Nephron (organoid): ENCODE measurements around the gene LHFPL2.

Experiments used
- H3K27ac Mint-ChIP-seq, 3 experiments: 2 replicates each; pipeline ENCODE4 v1.8.0; 2020; ENCODE audit warnings: mixed read lengths in 3 of 3, mild to moderate bottlenecking in 2 of 3, moderate library complexity in 1 of 3
- H3K27me3 Mint-ChIP-seq: 2 replicates; pipeline ENCODE4 v1.8.0; 2021; ENCODE audit warnings: low read depth, mild to moderate bottlenecking, moderate library complexity, mixed read lengths
- H3K36me3 Mint-ChIP-seq: 2 replicates; pipeline ENCODE4 v1.8.0; 2020; ENCODE audit warnings: low read depth, mixed read lengths
- H3K4me1 Mint-ChIP-seq: 2 replicates; pipeline ENCODE4 v1.8.0; 2020; ENCODE audit warnings: mixed read lengths
- H3K4me3 Mint-ChIP-seq, 3 experiments: 2 replicates each; pipeline ENCODE4 v1.8.0; 2020; ENCODE audit warnings: mild to moderate bottlenecking in 3 of 3, mixed read lengths in 3 of 3, moderate library complexity in 2 of 3
- H3K9me3 Mint-ChIP-seq: 2 replicates; pipeline ENCODE4 v1.8.0; 2020; ENCODE audit warnings: mixed read lengths
- CTCF ChIP-seq, 3 experiments: fragments of 200-600 bp; sonication (generic); IDR thresholded peaks; one replicate each; pipeline ENCODE4 v1.5.0; 2021; ENCODE audit warnings: antibody characterized with exemption in 3 of 3; ENCODE audit not compliant: unreplicated experiment in 3 of 3

The LHFPL2 gene

GRCh38 chr5:78568212-78568611, 80.4 kb downstream of the LHFPL2 start:
- Mint-ChIP-seq H3K27ac (peak overlapping the region; percentile 73 to 81 (median 74)), H3K4me1 (peaks cover 53% of the 10 kb centered on the region), H3K27me3 (no peaks in the 10 kb centered on the region), H3K36me3 (peaks cover 27% of the 10 kb centered on the region), H3K9me3 (peaks cover 3% of the 10 kb centered on the region), H3K4me3 (no peak overlapping the region)
- no peak for TF ChIP-seq CTCF (IDR thresholded peaks at IDR 0.05; ENCODE audit: unreplicated experiment in 3 of 3)

GRCh38 chr5:78567617-78568016, 81.0 kb downstream of the LHFPL2 start:
- no peak overlapping the region for H3K4me3 Mint-ChIP-seq
- H3K4me1 Mint-ChIP-seq = peaks cover 47% of the 10 kb centered on the region
- no peak for TF ChIP-seq CTCF (IDR thresholded peaks at IDR 0.05; ENCODE audit: unreplicated experiment in 3 of 3)
- H3K27ac Mint-ChIP-seq = peak overlapping the region; percentile 73 to 81 (median 74)
- no peaks in the 10 kb centered on the region for H3K27me3 Mint-ChIP-seq
- H3K9me3 Mint-ChIP-seq = peaks cover 3% of the 10 kb centered on the region
- peaks cover 29% of the 10 kb centered on the region for H3K36me3 Mint-ChIP-seq

- TF ChIP-seq CTCF (IDR thresholded peaks at IDR 0.05; ENCODE audit: unreplicated experiment in 3 of 3) = no peak
- Mint-ChIP-seq H3K27ac (peak overlapping the region in 1 of 3 experiments; percentile 33), H3K36me3 (peaks cover 33% of the 10 kb centered on the region), H3K4me1 (peaks cover 45% of the 10 kb centered on the region), H3K9me3 (peaks cover 3% of the 10 kb centered on the region), H3K27me3 (no peaks in the 10 kb centered on the region), H3K4me3 (no peak overlapping the region)
These were observed 81.7 kb downstream of the LHFPL2 start for GRCh38 chr5:78566747-78567425.

- H3K4me3 Mint-ChIP-seq = no peak overlapping the region
- no peak for TF ChIP-seq CTCF (IDR thresholded peaks at IDR 0.05; ENCODE audit: unreplicated experiment in 3 of 3)
- peaks cover 3% of the 10 kb centered on the region for H3K9me3 Mint-ChIP-seq
- H3K27ac Mint-ChIP-seq = no peak overlapping the region
- H3K27me3 Mint-ChIP-seq = no peaks in the 10 kb centered on the region
- H3K36me3 Mint-ChIP-seq = peaks cover 37% of the 10 kb centered on the region
- peaks cover 31% of the 10 kb centered on the region for H3K4me1 Mint-ChIP-seq
These were observed 83.2 kb downstream of the LHFPL2 start for GRCh38 chr5:78565395-78565794.

- Mint-ChIP-seq H3K27me3 (no peaks in the 10 kb centered on the region), H3K36me3 (peaks cover 49% of the 10 kb centered on the region), H3K27ac (no peak overlapping the region), H3K4me3 (no peak overlapping the region), H3K9me3 (peaks cover 3% of the 10 kb centered on the region), H3K4me1 (peaks cover 13% of the 10 kb centered on the region)
- TF ChIP-seq CTCF (IDR thresholded peaks at IDR 0.05; ENCODE audit: unreplicated experiment in 3 of 3) = no peak
These were observed 85.0 kb downstream of the LHFPL2 start for GRCh38 chr5:78563621-78564020.

- no peak for TF ChIP-seq CTCF (IDR thresholded peaks at IDR 0.05; ENCODE audit: unreplicated experiment in 3 of 3)
- no peaks in the 10 kb centered on the region for H3K27me3 Mint-ChIP-seq
- peaks cover 49% of the 10 kb centered on the region for H3K36me3 Mint-ChIP-seq
- H3K27ac Mint-ChIP-seq = peak overlapping the region in 2 of 3 experiments; percentile 12 to 51
- H3K9me3 Mint-ChIP-seq = peaks cover 3% of the 10 kb centered on the region
- peaks cover 5% of the 10 kb centered on the region for H3K4me1 Mint-ChIP-seq
- H3K4me3 Mint-ChIP-seq = no peak overlapping the region
These were observed 85.8 kb downstream of the LHFPL2 start for GRCh38 chr5:78562714-78563330.
